Chondrocyte (in vitro differentiated cells): ENCODE data around the gene BIRC3. TPM values are rescaled to one million over a fixed set of nuclear protein-coding genes. Genes with fewer than 3 reads are reported as not detected.
"Not testable (repeated sequence)": the region's sequence is repeated elsewhere in the genome, so short reads cannot be mapped to it uniquely, and the experiment has no call there.

Experiments used
- DNase-seq: peaks from one replicate; pipeline ENCODE4 v3.0.0; 2021; ENCODE audit warnings: mixed read lengths, low spot score
- H3K27ac Mint-ChIP-seq: one replicate; pipeline ENCODE4 v1.8.0; 2021; ENCODE audit warnings: mild to moderate bottlenecking, moderate library complexity, mixed read lengths; ENCODE audit not compliant: unreplicated experiment
- H3K27me3 Mint-ChIP-seq: 2 replicates; pipeline ENCODE4 v1.8.0; 2021; ENCODE audit warnings: low read depth, mixed read lengths
- H3K36me3 Mint-ChIP-seq: 2 replicates; pipeline ENCODE4 v1.8.0; 2021; ENCODE audit warnings: low read depth, mixed read lengths
- H3K4me1 Mint-ChIP-seq: 2 replicates; pipeline ENCODE4 v1.8.0; 2021; ENCODE audit warnings: low read depth, mild to moderate bottlenecking, mixed read lengths
- H3K4me3 Mint-ChIP-seq: one replicate; pipeline ENCODE4 v1.8.0; 2021; ENCODE audit warnings: mild to moderate bottlenecking, moderate library complexity, mixed read lengths; ENCODE audit not compliant: unreplicated experiment
- H3K9me3 Mint-ChIP-seq: 2 replicates; pipeline ENCODE4 v1.8.0; 2021; ENCODE audit warnings: low read depth, mixed read lengths
- CTCF ChIP-seq: fragments of 200-600 bp; sonication (generic); IDR thresholded peaks from 2 replicates; pipeline ENCODE4 v1.5.0; 2021; ENCODE audit warnings: antibody characterized with exemption, mild to moderate bottlenecking, moderate library complexity
- total RNA-seq: library from RNA; stranded (reverse); gene quantifications from 3 replicates; pipeline ENCODE4 v1.2.1, GENCODE V29; 2021

Gene BIRC3
- total RNA-seq, 1 donor from 2014 or later = 0.40 TPM

GRCh38 chr11:102293873-102294601 lies 23.2 kb upstream of the BIRC3 start:
- peak; percentile 88 for TF ChIP-seq CTCF
- H3K27ac Mint-ChIP-seq = no peak overlapping the region
- no peaks in the 10 kb centered on the region for H3K36me3 Mint-ChIP-seq
- H3K27me3 Mint-ChIP-seq = no peaks in the 10 kb centered on the region
- DNase-seq = no peak
- peaks cover 15% of the 10 kb centered on the region for H3K4me1 Mint-ChIP-seq
- no peaks in the 10 kb centered on the region for H3K9me3 Mint-ChIP-seq
- H3K4me3 Mint-ChIP-seq = no peak overlapping the region

GRCh38 chr11:102295045-102295444 lies 22.2 kb upstream of the BIRC3 start:
- Mint-ChIP-seq H3K9me3 (no peaks in the 10 kb centered on the region), H3K36me3 (no peaks in the 10 kb centered on the region), H3K27ac (no peak overlapping the region), H3K4me3 (no peak overlapping the region), H3K4me1 (peaks cover 4% of the 10 kb centered on the region), H3K27me3 (no peaks in the 10 kb centered on the region)
- no peak for TF ChIP-seq CTCF
- no peak for DNase-seq

GRCh38 chr11:102296757-102297156 lies 20.5 kb upstream of the BIRC3 start:
- H3K4me1 Mint-ChIP-seq, H3K36me3 Mint-ChIP-seq, DNase-seq, H3K9me3 Mint-ChIP-seq, H3K4me3 Mint-ChIP-seq, H3K27ac Mint-ChIP-seq, H3K27me3 Mint-ChIP-seq: not testable (repeated sequence)

- not testable (repeated sequence) for H3K4me3 Mint-ChIP-seq, H3K27me3 Mint-ChIP-seq, DNase-seq, H3K4me1 Mint-ChIP-seq, H3K36me3 Mint-ChIP-seq, H3K27ac Mint-ChIP-seq
- H3K9me3 Mint-ChIP-seq = peaks cover 10% of the 10 kb centered on the region
These were observed 16.4 kb upstream of the BIRC3 start for GRCh38 chr11:102300837-102301236.

- Mint-ChIP-seq H3K27ac (no peak overlapping the region), H3K27me3 (no peaks in the 10 kb centered on the region), H3K4me1 (peaks cover 16% of the 10 kb centered on the region), H3K36me3 (peaks cover 2% of the 10 kb centered on the region), H3K4me3 (no peak overlapping the region), H3K9me3 (peaks cover 10% of the 10 kb centered on the region)
- DNase-seq = no peak
- TF ChIP-seq CTCF = no peak
These were observed 15.0 kb upstream of the BIRC3 start for GRCh38 chr11:102302241-102302640.

GRCh38 chr11:102304686-102305085 lies 12.6 kb upstream of the BIRC3 start:
- Mint-ChIP-seq H3K27ac (no peak overlapping the region), H3K4me1 (peaks cover 17% of the 10 kb centered on the region), H3K36me3 (peaks cover 2% of the 10 kb centered on the region), H3K4me3 (no peak overlapping the region), H3K9me3 (peaks cover 10% of the 10 kb centered on the region), H3K27me3 (no peaks in the 10 kb centered on the region)
- no peak for DNase-seq
- TF ChIP-seq CTCF = no peak
